KMS-11 (cell line): ENCODE results near the gene CLEC9A.

Experiments used
- H2AFZ ChIP-seq: fragments of 200-600 bp; sonication (generic); 2 replicates; pipeline ENCODE4 v1.6.1; 2016; ENCODE audit warnings: antibody characterized with exemption, mixed run types, low read depth
- H3K27ac ChIP-seq: fragments of 200-600 bp; sonication (generic); 2 replicates; pipeline ENCODE4 v1.6.1; 2016; ENCODE audit warnings: mild to moderate bottlenecking, mixed run types
- H3K27me3 ChIP-seq: fragments of 200-600 bp; sonication (generic); 2 replicates; pipeline ENCODE4 v1.6.1; 2017; ENCODE audit warnings: mild to moderate bottlenecking, low read depth, mixed run types, moderate library complexity; ENCODE audit not compliant: insufficient read depth
- H3K36me3 ChIP-seq: fragments of 200-600 bp; sonication (generic); 2 replicates; pipeline ENCODE4 v1.6.1; 2017; ENCODE audit warnings: mild to moderate bottlenecking, mixed run types; ENCODE audit not compliant: insufficient read depth
- H3K4me1 ChIP-seq: fragments of 200-600 bp; sonication (generic); 2 replicates; pipeline ENCODE4 v1.6.1; 2016; ENCODE audit warnings: mild to moderate bottlenecking, low read depth, mixed run types; ENCODE audit not compliant: poor library complexity, severe bottlenecking
- H3K4me2 ChIP-seq: fragments of 200-600 bp; sonication (generic); 2 replicates; pipeline ENCODE4 v1.7.0; 2016; ENCODE audit warnings: mild to moderate bottlenecking, mixed run types
- H3K4me3 ChIP-seq: fragments of 200-600 bp; sonication (generic); IDR thresholded peaks from 2 replicates; pipeline ENCODE4 v1.6.1; 2017; ENCODE audit warnings: low read depth, low read length, mixed read lengths; ENCODE audit not compliant: insufficient read depth
- H3K79me2 ChIP-seq: fragments of 200-600 bp; sonication (generic); 2 replicates; pipeline ENCODE4 v1.6.1; 2016; ENCODE audit warnings: low read depth, mixed run types; ENCODE audit not compliant: insufficient read depth
- H3K9ac ChIP-seq: fragments of 200-600 bp; sonication (generic); 2 replicates; pipeline ENCODE4 v1.6.1; 2016; ENCODE audit warnings: mild to moderate bottlenecking, mixed run types
- H4K20me1 ChIP-seq: fragments of 200-600 bp; sonication (generic); 2 replicates; pipeline ENCODE4 v1.6.1; 2016; ENCODE audit warnings: mild to moderate bottlenecking, mixed run types; ENCODE audit not compliant: insufficient read depth
- CTCF ChIP-seq: fragments of 200-600 bp; sonication (generic); conservative IDR thresholded peaks from 2 replicates; pipeline ENCODE4 v1.6.1; 2017; ENCODE audit warnings: low read depth, mild to moderate bottlenecking, antibody characterized with exemption, low read length, moderate library complexity, mixed read lengths

Gene CLEC9A

GRCh38 chr12:10088031-10088430 lies 57.5 kb downstream of the CLEC9A start:
- no peaks in the 10 kb centered on the region for H4K20me1 ChIP-seq
- H2AFZ ChIP-seq: no peak overlapping the region
- no peak overlapping the region for H3K4me3 ChIP-seq
- peaks cover 21% of the 10 kb centered on the region for H3K4me1 ChIP-seq
- H3K27me3 ChIP-seq: no peaks in the 10 kb centered on the region
- H3K4me2 ChIP-seq: no peak overlapping the region
- H3K27ac ChIP-seq: no peak overlapping the region
- TF ChIP-seq CTCF: no peak
- no peak overlapping the region for H3K9ac ChIP-seq
- H3K36me3 ChIP-seq: no peaks in the 10 kb centered on the region
- no peaks in the 10 kb centered on the region for H3K79me2 ChIP-seq

GRCh38 chr12:10088955-10089900 lies 58.7 kb downstream of the CLEC9A start:
- Histone ChIP-seq H3K36me3 (no peaks in the 10 kb centered on the region), H3K4me1 (peaks cover 21% of the 10 kb centered on the region), H4K20me1 (no peaks in the 10 kb centered on the region), H3K9ac (no peak overlapping the region), H3K27ac (no peak overlapping the region), H2AFZ (no peak overlapping the region), H3K27me3 (no peaks in the 10 kb centered on the region), H3K4me2 (no peak overlapping the region), H3K4me3 (no peak overlapping the region), H3K79me2 (no peaks in the 10 kb centered on the region)
- TF ChIP-seq CTCF: no peak

DNA sequence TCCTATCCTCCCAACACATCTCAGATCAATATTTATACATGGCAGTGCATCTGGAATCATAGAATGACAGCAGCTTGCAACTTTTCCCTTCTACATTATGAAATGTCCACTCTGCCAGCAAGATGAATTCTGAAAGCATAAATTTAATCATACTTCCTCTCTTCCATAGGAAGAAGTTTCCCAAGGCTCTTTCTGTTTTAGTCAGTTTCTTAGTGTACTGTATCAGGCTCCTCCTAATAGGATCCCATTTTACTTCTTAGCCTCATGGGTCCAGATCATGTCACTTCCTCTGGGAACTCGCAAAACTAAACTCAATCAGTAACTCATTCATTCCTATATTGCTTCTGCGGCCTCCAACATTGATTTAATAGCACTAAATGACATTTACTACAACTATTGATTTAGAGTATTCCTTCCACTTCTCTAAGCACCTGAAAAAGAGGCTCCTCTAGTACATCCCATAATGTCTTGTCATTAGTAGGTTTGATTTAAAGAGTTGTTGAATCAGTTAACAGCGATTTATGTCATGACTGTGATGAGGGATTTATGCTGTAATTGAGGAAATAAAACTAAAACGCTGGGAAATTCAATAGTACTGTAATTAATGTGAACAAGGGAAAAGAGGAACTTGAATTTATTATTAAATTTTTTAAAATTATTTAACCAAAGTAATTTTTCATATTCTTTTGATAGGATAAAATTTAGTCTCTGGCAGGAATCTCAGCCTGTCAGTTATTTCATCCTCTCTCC lies 64.3 kb downstream of the CLEC9A start:
- Histone ChIP-seq H3K27ac (no peak overlapping the region), H3K4me2 (no peak overlapping the region), H2AFZ (no peak overlapping the region), H3K79me2 (no peaks in the 10 kb centered on the region), H4K20me1 (no peaks in the 10 kb centered on the region), H3K9ac (no peak overlapping the region), H3K36me3 (no peaks in the 10 kb centered on the region), H3K4me1 (peaks cover 41% of the 10 kb centered on the region), H3K4me3 (no peak overlapping the region), H3K27me3 (no peaks in the 10 kb centered on the region)
- TF ChIP-seq CTCF: no peak

- Histone ChIP-seq H3K4me2 (no peak overlapping the region), H3K4me3 (no peak overlapping the region), H3K36me3 (no peaks in the 10 kb centered on the region), H4K20me1 (no peaks in the 10 kb centered on the region), H3K9ac (no peak overlapping the region), H3K79me2 (no peaks in the 10 kb centered on the region), H3K27me3 (no peaks in the 10 kb centered on the region), H2AFZ (no peak overlapping the region), H3K4me1 (peaks cover 32% of the 10 kb centered on the region), H3K27ac (no peak overlapping the region)
- TF ChIP-seq CTCF: no peak
Observed at GRCh38 chr12:10095971-10096370, 65.5 kb downstream of the CLEC9A start.
